Measurements from ENCODE around the gene LIPE. TPM values are rescaled to one million over a fixed set of nuclear protein-coding genes. Genes with fewer than 3 reads are reported as not detected.
"Not testable (repeated sequence)": the region's sequence is repeated elsewhere in the genome, so short reads cannot be mapped to it uniquely, and the experiment has no call there.

LIPE gene, protein sequence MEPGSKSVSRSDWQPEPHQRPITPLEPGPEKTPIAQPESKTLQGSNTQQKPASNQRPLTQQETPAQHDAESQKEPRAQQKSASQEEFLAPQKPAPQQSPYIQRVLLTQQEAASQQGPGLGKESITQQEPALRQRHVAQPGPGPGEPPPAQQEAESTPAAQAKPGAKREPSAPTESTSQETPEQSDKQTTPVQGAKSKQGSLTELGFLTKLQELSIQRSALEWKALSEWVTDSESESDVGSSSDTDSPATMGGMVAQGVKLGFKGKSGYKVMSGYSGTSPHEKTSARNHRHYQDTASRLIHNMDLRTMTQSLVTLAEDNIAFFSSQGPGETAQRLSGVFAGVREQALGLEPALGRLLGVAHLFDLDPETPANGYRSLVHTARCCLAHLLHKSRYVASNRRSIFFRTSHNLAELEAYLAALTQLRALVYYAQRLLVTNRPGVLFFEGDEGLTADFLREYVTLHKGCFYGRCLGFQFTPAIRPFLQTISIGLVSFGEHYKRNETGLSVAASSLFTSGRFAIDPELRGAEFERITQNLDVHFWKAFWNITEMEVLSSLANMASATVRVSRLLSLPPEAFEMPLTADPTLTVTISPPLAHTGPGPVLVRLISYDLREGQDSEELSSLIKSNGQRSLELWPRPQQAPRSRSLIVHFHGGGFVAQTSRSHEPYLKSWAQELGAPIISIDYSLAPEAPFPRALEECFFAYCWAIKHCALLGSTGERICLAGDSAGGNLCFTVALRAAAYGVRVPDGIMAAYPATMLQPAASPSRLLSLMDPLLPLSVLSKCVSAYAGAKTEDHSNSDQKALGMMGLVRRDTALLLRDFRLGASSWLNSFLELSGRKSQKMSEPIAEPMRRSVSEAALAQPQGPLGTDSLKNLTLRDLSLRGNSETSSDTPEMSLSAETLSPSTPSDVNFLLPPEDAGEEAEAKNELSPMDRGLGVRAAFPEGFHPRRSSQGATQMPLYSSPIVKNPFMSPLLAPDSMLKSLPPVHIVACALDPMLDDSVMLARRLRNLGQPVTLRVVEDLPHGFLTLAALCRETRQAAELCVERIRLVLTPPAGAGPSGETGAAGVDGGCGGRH
- polyA plus RNA-seq (2013, experiment 1 of 2; ENCODE audit: insufficient read length) = 6.5 TPM
- 6.9 TPM for polyA plus RNA-seq (2013, experiment 2 of 2; ENCODE audit: insufficient read length)

DNA sequence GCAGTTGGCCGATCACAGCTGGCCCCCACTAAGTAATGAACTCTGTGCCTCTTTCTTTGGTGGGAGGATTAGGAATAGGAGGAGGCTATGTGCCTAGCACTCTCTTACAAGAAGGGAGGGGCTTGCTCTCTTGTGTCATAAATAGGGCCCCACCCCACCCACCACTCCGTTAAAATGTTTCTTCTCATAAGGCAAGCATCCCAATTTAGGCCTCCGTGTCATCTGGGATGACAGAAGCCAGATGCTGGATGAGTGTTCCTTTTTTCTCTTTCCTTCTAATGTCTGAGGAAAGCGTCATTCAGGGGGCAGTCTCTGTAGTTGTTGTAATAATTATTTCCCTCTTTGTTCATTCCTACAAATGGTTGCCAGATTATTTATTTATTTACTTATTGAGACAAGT, at the start of gene LIPE:
Gene LIPE (minus strand): TSS at position 76 of the 400 bp plus-strand sequence. CDS start 239 bp downstream, outside the sequence.
- DNase-seq = peak; percentile 31

DNA sequence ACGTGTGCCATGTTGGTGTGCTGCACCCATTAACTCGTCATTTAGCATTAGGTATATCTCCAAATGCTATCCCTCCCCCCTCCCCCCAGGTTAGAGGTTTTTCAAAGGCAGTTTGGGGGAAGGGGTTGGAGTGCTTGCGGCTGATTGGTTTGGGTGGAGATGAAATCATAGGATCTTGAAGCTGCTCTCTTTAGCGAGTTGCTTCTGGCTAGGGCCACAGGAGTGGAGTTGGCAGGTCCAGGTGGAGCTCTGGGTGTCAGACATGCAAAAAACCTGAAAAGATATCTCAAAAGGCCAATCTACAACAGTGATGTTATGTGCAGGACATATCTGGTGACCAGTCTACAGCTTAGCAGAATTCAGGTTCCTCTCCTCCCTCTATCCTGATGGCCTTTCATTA, 48.2 kb upstream of the LIPE start:
- DNase-seq = no peak

DNA sequence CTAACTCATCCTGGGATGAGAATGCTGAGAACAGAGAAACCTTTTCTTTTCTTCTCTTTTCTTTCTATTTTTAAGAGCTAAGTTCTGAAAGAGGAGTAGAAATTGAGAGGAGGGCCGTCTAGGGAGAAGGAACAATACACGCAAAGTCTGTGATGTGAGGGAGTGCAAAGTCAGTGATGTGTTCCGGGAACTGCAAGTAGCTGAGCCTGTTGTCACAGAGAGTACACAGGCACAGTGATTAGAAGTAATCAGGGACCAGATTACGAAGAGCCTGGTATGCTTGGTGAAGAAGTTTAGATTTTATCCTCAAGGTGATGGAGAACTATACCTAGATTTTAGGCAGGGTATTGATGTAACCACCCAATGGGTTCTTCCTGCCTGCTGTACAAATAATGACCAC, 47.6 kb upstream of the LIPE start:
- no peak for DNase-seq

DNA sequence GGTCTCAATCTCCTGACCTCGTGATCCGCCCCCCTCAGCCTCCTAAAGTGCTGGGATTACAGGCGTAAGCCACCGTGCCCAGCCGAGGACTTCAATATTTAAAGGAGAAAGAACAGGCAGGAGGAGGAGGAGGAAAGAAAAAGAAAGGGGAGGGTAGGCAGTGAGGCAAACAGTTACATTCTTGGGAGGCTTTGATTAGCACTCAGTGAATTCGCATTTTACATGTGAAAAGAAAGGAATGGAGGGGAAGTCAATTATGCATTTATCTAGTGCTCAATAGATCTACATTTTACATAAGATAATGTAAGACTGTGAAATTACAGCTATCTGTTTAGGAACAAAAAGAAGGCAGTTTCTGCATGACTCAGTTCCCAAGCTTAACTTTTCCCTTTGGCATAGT, 46.5 kb upstream of the LIPE start:
- no peak for DNase-seq

DNA sequence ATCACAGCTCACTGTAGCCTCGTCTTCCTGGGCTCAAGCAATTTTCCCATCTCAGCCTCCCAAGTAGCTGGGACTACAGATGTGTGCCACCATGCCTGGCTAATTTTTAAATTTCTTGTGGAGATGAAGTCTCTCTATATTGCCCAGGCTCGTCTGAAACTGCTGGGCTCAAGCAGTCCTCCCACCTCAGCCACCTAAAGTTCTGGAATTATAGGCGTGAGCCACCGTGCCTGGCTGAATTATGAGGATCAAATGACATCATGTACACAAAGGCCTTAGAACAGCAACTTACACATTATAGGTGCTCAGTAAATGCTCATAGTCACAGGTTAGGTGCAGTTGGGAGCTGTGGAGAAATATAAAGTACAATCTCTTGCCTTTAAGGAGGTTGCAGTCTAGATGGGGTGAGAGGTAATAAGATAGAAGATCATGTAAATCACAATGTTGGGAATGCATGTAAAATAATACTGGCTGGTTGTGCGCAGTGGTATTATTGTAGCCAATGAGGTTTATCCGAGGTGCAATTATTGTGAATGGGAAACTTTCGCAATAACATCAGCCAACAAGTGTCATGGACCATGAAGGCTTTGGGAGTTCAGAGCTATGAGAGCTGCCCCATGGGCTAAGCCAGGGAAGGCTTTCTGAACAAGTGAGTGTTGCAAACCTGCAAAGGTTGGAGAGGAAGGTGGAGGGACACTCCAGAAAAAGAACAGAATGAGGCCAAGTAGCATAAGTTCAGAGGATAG, 45.4 kb upstream of the LIPE start:
- DNase-seq = no peak

DNA sequence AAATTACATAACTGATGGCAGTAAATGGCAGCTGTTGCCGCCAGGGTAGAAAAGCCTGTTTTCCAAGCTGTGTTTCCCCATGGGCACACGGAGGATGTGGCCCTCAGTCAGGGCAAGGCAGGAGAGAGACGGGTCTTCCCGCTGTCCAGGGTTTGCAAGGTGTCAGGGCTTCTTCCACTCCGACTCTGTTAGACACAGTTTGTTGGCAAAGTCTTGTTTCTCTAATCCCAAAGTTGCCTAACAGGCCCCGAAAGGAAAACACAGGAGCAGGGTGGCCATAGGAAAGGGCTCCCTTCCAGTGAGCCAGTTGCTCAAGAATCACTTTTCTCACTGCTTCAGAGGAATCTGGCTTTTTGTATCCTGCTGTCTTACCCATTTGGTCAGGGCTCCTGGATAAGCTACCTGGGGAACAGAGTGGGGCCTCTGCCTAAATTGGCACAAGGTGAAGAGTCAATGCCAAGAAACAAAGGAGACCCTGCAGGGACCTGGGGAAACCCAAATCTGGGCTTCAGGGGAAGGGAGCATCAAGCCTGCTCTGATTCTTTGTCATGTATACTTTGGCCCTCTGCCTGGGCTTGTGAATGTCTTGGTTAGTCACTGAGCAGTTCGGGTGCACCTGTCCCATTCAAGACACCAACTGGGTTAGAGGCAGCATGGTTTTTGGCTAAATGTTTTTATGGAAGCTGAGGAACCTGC, 44.5 kb upstream of the LIPE start:
- no peak for DNase-seq

DNA sequence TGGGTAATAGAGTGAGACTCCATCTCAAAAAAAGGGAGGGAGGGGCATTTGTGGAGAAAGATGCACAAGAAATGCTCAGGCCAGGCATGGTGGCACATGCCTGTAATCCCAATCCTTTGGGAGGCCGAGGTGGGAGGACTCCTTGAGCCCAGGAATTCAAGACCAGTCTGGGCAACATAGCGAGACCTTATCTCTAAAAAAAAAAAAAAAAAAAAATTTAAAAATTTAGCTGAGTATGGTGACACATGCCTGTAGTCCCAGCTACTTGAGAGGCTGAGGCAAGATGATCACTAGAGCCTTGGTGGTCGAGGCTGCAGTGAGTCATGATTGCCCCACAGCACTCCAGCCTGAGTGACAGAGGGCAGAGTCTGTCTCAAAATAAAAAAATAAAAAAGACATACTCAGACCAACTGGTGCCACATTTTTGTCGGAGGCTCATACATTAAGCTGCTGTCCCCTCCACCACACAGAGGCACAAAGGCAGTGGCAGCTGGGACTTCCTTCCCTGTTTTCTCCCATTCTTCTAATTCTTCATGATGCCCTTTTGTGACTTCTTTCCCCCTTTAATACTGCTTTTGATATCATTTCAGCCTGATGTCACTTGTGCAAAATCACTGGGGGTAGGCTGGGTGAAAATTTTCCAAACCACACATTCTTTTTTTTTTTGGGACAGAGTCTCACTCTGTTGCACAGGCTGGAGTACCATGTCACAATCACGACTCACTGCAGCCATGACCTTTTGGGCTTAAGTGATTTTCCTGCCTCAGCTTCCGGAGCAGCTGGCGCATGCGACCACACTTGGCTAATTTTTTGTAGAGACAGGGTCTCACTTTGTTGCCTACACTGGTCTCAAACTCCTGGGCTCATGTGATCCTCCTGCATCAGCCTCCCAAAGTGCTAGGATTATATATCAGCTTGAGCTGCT, 42.4 kb upstream of the LIPE start:
- DNase-seq = peak; percentile 44

DNA sequence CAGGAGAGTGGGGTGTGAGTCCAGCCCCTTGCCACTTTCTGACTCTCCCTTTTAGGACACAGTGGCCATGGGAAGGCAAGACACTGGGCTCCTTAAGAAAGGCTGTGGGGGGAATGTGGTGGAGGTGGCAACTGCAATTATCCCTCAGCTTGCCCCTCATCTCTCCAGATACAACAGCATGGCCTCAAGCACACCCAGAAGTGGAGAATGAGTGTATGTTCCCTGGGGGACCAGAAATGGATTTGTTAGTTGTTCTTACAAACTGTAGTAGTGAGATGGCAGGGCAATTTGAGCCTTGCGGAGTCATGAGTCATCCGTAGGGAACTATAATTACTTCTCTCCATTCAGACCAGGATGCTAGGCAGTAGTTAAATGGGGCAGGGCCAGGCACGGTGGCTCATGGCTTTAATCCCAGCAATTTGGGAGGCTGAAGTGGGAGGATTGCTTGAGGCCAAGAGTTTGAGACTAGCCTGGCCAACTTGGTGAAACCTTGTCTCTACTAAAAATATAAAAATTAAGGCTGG, 41.1 kb upstream of the LIPE start:
- peak; percentile 87 for DNase-seq

DNA sequence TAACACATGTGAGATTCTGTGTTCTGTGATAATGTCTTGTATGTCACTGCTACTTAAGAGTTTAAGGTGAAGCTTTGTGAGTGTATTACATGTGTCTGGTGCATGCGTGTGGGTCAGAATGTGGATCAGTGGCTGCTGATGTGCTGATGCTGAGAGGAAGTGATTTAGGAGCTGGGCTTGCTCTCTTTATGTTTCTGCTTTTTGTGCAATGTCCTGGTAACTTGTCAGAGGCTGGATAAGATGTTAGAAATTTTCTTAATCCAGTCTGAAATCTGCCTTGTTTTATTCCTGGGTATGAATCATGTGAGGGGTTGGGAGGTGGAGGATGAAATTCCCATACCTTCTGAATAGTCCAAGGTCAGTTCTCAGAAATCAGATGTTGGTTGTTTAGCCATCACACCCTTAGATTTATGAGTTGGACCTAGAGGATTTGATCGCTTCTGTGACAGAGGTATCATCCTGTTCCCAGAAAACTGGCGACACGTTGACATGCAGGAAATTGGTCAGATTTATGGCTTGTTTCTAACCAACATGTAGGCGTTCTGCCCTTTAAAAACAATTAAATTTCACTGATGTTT, 40.1 kb upstream of the LIPE start:
- DNase-seq = peak; percentile 54

DNA sequence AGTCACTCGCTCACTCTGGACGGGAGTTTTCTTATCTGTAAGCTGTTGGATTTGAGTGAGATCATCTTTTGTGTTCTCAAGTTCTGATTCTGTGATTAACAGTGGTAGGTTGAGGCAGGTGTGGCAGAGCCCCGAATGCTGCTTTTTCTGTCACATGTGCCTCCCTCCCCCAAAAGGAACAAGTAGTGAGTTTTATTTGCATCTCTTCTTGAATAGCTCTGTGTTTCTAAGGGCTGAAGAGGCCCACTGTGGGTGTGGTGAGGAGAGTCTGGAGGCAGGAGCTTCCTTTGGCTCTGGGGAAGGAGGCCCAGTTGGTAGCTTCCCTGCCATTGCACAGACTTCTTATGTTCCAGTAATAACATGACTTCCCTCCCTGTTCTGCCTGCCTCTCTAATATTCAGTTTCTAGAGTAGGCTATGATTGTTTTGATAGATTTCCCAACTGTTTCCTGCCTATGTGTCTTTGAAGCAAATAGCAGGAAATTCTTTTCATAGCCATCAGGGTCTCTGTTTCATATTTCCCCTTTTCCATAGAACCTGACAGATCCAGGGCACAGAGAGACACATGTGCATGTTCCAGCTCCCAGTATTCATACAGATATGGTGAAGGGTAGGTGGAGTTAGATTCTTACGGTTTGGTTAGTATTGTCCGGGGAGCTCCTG, 39.5 kb upstream of the LIPE start:
- DNase-seq = peak; percentile 11

DNA sequence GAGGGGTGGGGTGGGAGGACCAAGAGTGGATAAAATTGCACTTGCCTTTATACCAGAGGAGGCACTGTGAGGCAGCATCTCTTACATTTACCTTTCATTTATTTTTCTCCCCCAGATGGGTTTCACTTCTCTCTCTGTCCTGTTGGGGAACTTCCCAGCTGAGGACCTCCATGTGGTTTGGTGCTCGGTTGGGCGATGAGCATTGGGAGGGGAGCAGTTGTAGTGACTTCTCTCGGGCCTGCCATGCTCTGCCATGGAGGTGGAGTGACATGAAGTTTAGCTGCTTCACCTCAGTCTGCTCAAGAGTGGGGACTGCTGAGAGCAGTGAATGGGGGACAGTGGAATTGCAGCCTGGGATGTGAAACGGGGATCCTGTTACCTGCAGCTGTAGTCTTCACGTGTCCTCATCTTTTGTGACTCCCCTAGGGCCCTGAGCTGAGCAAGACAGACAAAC, 38.7 kb upstream of the LIPE start:
- DNase-seq = no peak

DNA sequence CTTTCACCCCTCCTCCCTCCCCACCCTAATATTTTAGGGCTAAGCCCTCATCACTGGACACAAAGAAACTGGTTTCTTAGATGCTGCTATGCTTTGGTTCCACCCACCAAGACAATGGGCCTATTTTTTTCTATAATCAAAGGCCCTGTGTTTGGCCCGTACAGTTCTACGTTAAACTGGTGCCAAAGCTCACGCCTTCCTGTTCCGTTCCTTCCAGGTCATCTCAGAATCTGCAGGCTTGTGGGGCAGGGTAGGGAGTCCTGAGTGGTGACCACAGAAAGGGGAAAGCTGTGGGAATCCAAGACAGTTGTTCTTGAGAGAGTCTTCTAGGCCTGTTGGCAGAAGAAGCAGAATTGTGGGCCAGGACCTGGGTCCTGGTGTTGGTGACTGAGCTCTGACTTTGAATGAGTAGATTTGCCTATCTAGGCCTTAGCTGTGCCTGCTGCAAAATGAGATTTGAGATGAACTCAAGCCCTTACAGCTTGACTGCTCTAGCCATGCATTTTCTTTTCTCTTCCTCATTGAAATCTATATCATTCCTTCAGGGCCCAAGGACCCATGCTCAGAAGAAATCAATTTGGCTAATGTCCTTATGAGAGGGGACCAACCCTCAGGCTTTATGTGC, 34.6 kb upstream of the LIPE start:
- DNase-seq = no peak

DNA sequence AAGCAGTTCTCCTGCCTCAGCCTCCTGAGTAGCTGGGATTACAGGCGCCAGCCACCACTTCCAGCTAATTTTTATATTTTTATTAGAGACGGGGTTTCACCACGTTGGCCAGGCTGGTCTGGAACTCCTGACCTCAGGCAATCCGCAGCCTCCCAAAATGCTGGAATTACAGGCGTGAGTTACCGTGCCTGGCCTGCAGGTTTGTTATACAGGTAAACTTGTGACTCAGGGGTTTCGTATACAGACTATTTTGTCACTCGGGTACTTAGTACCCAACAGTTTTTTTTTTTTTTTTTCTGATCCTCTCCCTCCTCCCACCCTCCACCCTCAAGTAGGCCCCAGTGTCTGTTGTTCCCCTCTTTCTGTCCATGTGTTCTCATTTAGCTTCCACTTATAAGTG, 34.0 kb upstream of the LIPE start:
- not testable (repeated sequence) for DNase-seq

DNA sequence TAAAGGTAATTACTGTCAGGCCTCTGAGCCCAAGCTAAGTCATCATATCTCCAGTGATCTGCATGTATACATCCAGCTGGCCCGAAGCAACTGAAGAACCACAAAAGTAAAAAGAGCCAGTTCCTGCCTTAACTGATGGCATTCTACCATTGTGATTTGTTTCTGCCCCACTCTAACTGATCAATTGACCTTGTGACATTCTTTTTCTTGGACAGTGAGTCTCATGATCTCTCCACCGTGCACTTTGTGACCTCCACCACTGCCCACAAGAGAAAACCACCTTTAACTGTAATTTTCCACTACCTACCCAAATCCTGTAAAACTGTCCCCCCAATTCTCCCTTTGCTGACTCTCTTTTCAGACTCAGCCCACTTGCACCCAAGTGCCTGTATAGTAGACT, 32.7 kb upstream of the LIPE start:
- DNase-seq = no peak

DNA sequence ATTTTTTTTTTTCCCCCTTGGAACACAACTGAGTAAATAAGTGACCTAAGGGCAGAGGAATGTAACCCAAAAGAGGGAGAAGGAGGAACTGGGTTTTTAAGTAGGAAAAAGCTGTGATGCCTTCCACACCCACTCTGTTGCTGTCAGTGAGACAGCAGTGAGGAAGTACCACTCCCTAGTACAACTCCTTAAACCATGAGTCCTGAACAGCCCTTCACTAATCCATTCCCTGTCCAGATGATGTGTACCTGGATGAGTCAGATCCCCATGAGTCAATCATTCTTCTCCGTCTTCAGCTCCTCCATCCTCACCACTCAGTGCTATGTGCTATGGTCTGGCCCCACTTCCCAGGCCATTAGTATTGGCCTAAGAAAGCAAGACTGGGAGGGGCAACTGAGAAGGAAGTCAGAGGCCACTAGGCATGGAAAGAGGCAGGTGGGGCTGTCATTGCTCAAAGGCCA, 28.5 kb upstream of the LIPE start:
- no peak for DNase-seq

DNA sequence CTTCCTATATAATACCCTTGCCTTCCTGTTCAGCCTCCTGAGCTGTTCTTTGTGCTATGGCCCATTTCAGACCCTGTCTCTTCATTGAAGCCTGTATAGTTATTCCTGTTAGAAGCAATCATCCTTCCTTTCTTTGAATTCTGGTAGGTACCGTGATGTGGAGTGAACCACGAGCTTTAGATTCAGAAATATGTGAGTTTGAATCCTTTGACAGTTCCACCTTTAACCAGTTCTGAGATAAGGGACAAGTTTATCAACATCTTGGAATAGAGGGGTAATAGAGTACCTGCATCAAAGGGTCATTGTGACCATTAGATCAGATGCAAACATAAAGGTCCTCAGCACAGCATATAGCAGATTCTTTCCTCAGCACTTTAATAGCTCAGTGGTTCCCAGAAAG, 27.9 kb upstream of the LIPE start:
- DNase-seq = no peak

DNA sequence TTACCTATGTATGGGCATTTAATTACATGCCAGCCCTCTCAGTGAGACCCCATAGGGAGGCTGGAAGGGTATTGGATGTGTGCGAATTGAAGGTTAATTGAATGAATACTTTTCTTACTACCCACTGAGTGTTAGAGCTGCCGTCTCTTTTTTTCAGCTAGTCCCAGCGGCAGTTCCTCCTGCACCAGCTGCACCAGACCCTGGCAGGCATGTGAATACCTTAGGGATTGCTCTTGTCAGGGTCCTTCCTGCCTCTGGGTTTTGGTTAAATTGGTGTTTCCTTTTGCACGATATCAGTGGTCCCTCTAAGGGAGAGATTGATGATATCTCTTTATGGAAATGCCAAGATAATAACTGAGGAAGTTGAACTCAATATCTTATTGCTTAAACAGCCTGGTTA, 25.4 kb upstream of the LIPE start:
- DNase-seq = no peak

DNA sequence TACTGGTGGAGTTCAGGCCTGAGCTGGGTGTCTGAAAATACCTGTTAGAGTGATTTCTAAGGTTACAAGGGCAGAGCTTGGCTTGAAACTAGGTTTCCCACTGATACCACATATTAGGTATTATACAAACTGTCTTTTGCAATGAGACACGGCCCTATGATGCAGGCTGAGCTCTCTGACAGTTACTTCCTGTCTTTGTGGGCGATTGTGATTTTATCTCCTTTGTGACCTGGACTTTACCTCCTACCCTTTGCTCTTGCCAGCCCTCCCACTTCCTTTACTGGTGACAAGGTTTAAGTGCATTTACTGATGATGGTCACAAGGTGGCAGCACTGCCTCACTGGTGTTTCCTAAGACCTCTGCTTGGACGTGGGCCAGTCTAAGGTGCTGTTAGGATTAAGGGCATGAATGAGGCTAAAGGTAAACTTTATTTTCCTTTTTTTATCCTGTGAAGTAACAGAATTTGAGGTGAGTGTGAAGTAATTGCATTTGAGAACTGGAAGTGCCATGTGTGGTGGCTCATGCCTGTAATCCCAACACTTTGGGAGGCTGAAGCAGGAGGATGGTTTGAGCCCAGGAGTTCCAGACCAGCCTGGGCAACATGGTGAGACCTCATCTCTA, 23.2 kb upstream of the LIPE start:
- peak; percentile 72 for DNase-seq
